Activated CD8-positive, alpha-beta T cell treated with anti-CD3 and anti-CD28 coated beads for 36 hours (primary cell): ENCODE data around the gene ERAS. TPM values are rescaled to one million over a fixed set of nuclear protein-coding genes. Genes with fewer than 3 reads are reported as not detected.
A peak's percentile ranks its signal among the peaks of the same experiment; 100 is the strongest.

Source experiments
- ATAC-seq: fragments of 200-7000 bp; cut with Tn5 transposase; one replicate; pipeline ENCODE4 v1.10.0; 2021; ENCODE audit warnings: mild to moderate bottlenecking, moderate library complexity
- CTCF ChIA-PET: fragments of 350-600 bp; sonication (Branson Sonifier 250); formaldehyde crosslinking; loops from one replicate; lab custom pipeline; 2021; ENCODE audit warnings: antibody characterized with exemption; lab: Charles Lee
- POLR2A ChIA-PET: fragments of 350-600 bp; sonication (Branson Sonifier 250); formaldehyde crosslinking; loops from one replicate; lab custom pipeline; 2021; ENCODE audit warnings: antibody characterized with exemption; lab: Charles Lee
- DNase-seq: peaks from one replicate; pipeline ENCODE4 v3.0.0-alpha.2; 2020
- H3K27ac Mint-ChIP-seq: one replicate; pipeline ENCODE4 v1.8.0; 2021; ENCODE audit warnings: mild to moderate bottlenecking, mixed read lengths
- H3K27me3 Mint-ChIP-seq: one replicate; pipeline ENCODE4 v1.8.0; 2021; ENCODE audit warnings: mixed read lengths
- H3K36me3 Mint-ChIP-seq: one replicate; pipeline ENCODE4 v1.8.0; 2021; ENCODE audit warnings: low read depth, mixed read lengths
- H3K4me1 Mint-ChIP-seq: one replicate; pipeline ENCODE4 v1.8.0; 2021; ENCODE audit warnings: low read depth, mixed read lengths
- H3K4me3 Mint-ChIP-seq: one replicate; pipeline ENCODE4 v1.8.0; 2021; ENCODE audit warnings: mild to moderate bottlenecking, moderate library complexity, mixed read lengths
- H3K9me3 Mint-ChIP-seq: one replicate; pipeline ENCODE4 v1.8.0; 2021; ENCODE audit warnings: mixed read lengths
- intact Hi-C: fragments of 100-400 bp; cut with micrococcal nuclease; formaldehyde crosslinking; loops from one replicate; pipeline ENCODE4 v1.10.0; 2022
- total RNA-seq, 2 experiments: library from RNA; stranded (reverse); gene quantifications; one replicate each; pipeline ENCODE4 v1.2.3, GENCODE V29; 2021
- TF ChIP-seq, protein P1 (sequence below): fragments of 200-600 bp; IDR thresholded peaks from one replicate; pipeline ENCODE4 v1.8.0; 2022; ENCODE audit warnings: antibody characterized with exemption, mild to moderate bottlenecking

ERAS gene, protein sequence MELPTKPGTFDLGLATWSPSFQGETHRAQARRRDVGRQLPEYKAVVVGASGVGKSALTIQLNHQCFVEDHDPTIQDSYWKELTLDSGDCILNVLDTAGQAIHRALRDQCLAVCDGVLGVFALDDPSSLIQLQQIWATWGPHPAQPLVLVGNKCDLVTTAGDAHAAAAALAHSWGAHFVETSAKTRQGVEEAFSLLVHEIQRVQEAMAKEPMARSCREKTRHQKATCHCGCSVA
- not detected for total RNA-seq

DNA sequence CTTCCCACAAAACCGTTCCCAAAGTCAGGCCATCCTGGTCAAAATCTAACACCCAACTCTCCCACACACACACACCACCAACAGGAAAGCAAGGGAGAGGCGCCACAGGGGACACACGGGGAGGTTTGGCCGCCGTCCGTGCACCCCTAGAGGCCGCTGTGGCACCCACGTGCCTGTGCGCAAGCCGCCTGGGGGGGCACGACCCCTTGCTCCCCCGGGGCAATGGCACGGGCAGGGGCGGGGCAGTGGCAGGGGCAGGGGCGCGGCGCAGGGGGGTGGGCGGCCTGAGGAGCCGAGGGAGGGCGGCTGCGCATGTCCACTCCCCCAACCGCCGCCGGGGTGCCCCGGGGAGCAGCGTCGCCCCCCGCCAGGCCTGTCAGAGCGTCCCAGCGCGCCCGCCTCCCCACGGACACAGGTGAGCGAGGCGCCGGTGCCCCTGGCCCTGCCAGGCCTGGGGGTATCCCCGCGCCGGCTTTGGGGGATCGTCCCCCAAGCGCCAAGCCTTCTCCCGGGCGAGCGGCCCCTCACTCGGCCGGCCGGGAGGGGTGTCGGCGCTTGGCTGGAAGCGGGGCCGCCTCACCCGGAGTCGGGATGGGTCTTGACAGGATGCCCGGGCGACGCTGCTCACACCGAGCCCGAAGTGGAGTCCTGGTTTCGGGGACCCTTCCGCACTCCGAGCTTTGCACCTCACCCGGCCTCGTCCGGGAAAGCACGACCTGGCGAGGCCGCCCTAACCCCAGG is at the start of gene ERAS:
Gene ERAS (plus strand): TSS at position 379 of the 741 bp plus-strand sequence. CDS start 2,611 bp downstream, outside the sequence.
- peaks cover 6% of the 10 kb centered on the region for H3K4me1 Mint-ChIP-seq
- no peak within 1 kb of the TSS for H3K27ac Mint-ChIP-seq
- CTCF ChIA-PET: no interaction called here
- peak within 1 kb of the TSS; percentile 52 for H3K4me3 Mint-ChIP-seq
- DNase-seq: peak; percentile 21
- H3K36me3 Mint-ChIP-seq: peaks cover 23% of the 10 kb centered on the region
- no peaks in the 10 kb centered on the region for H3K9me3 Mint-ChIP-seq
- intact Hi-C loops: no loop called here
- peak; percentile 42 for ATAC-seq
- TF ChIP-seq, protein P1, sequence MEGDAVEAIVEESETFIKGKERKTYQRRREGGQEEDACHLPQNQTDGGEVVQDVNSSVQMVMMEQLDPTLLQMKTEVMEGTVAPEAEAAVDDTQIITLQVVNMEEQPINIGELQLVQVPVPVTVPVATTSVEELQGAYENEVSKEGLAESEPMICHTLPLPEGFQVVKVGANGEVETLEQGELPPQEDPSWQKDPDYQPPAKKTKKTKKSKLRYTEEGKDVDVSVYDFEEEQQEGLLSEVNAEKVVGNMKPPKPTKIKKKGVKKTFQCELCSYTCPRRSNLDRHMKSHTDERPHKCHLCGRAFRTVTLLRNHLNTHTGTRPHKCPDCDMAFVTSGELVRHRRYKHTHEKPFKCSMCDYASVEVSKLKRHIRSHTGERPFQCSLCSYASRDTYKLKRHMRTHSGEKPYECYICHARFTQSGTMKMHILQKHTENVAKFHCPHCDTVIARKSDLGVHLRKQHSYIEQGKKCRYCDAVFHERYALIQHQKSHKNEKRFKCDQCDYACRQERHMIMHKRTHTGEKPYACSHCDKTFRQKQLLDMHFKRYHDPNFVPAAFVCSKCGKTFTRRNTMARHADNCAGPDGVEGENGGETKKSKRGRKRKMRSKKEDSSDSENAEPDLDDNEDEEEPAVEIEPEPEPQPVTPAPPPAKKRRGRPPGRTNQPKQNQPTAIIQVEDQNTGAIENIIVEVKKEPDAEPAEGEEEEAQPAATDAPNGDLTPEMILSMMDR: no peak
- peaks cover 23% of the 10 kb centered on the region for H3K27me3 Mint-ChIP-seq
- POLR2A ChIA-PET: interaction anchor here (0.6 kb wide), 1 partner anchor 153 kb away, joined by 3 read pairs; no protein-coding TSS in a partner anchor

DNA sequence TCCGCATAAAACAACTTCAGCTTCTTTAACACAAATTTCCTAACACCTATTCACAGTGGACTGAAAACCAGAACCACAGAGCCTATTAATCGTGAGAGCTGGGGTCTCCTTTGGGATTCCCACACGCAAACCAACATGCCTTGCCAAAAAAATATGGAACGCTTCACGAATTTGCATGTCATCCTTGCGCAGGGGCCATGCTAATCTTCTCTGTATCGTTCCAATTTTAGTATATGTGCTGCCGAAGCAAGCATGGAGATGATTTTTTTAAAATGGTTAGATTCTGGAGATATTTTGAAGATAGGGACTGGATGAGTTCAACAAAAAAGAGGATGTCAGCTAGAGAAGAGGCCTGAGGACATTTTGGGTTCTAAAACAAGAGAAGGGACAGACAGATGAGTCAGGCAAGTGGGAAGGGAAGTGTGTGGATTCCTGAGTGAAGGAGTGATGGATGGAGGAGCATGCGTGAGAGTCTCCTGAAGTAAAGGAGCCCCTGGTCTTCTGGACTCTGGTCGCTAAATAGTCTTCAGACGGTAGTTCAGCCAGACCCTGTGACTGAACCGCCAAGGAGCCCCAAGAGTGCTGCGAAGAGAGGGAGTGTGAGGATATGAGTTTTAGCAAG is 49.4 kb upstream of the ERAS start:
- POLR2A ChIA-PET: interaction anchor here (0.6 kb wide), 1 partner anchor 118 kb away, joined by 3 read pairs; no protein-coding TSS in a partner anchor
- TF ChIP-seq, protein P1: no peak
- Mint-ChIP-seq H3K9me3 (no peaks in the 10 kb centered on the region), H3K27ac (no peak overlapping the region), H3K27me3 (no peaks in the 10 kb centered on the region), H3K36me3 (no peaks in the 10 kb centered on the region), H3K4me3 (no peak overlapping the region), H3K4me1 (no peaks in the 10 kb centered on the region)
- intact Hi-C loops: no loop called here
- ATAC-seq: no peak
- CTCF ChIA-PET: interaction anchor here (1.7 kb wide), 1 partner anchor 129 kb away, joined by 4 read pairs; no protein-coding TSS in a partner anchor
- DNase-seq: no peak

DNA sequence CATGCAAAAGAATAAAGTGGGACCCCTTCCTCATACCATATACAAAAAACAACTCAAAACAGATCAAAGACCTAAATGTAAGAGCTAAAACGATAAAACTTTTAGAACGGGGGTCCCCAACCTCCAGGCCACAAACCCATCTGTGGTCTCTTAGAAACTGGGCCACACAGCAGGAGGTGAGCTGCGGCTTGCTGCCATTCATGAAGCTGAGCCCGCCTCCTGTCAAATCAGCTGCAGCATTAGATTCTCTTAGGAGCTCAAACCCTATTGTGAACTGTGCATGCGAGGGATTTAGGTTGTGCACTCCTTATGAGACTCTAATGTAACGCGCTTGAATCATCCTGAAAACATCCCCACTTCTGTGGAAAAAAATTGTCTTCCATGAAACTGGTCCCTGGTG is 46.9 kb upstream of the ERAS start:
- ATAC-seq (no peak), DNase-seq (no peak)
- no peak overlapping the region for H3K4me3 Mint-ChIP-seq
- POLR2A ChIA-PET: no interaction called here
- H3K9me3 Mint-ChIP-seq: no peaks in the 10 kb centered on the region
- H3K27ac Mint-ChIP-seq: no peak overlapping the region
- H3K27me3 Mint-ChIP-seq: no peaks in the 10 kb centered on the region
- H3K36me3 Mint-ChIP-seq: no peaks in the 10 kb centered on the region
- intact Hi-C loops: no loop called here
- TF ChIP-seq, protein P1: no peak
- CTCF ChIA-PET: no interaction called here
- no peaks in the 10 kb centered on the region for H3K4me1 Mint-ChIP-seq

DNA sequence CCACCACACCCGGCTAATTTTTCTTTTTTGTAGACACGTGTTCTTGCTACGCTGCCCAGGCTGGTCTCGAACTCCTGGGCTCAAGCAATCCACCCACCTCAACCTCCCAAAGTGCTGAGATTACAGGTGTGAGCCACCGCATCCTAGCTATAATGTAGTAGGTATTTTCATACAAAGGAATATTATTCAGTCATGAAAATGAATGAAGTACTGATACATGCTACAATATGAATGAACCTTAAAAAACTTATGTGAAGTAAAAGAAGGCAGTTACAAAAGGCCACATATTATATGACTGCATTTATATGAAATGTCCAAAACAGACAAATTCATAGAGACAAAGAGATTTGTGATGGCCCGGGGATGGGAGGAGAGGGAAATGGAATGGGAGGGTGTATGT is 44.6 kb upstream of the ERAS start:
- Mint-ChIP-seq H3K4me3 (no peak overlapping the region), H3K27me3 (no peaks in the 10 kb centered on the region), H3K36me3 (no peaks in the 10 kb centered on the region), H3K27ac (no peak overlapping the region), H3K4me1 (no peaks in the 10 kb centered on the region), H3K9me3 (no peaks in the 10 kb centered on the region)
- CTCF ChIA-PET: no interaction called here
- ATAC-seq (no peak), DNase-seq (no peak)
- TF ChIP-seq, protein P1: no peak
- intact Hi-C loops: no loop called here
- POLR2A ChIA-PET: interaction anchor here (0.8 kb wide), 1 partner anchor 16 kb away, joined by 3 read pairs; no protein-coding TSS in a partner anchor
